ENCODE results near the gene PTCD2.

DNA sequence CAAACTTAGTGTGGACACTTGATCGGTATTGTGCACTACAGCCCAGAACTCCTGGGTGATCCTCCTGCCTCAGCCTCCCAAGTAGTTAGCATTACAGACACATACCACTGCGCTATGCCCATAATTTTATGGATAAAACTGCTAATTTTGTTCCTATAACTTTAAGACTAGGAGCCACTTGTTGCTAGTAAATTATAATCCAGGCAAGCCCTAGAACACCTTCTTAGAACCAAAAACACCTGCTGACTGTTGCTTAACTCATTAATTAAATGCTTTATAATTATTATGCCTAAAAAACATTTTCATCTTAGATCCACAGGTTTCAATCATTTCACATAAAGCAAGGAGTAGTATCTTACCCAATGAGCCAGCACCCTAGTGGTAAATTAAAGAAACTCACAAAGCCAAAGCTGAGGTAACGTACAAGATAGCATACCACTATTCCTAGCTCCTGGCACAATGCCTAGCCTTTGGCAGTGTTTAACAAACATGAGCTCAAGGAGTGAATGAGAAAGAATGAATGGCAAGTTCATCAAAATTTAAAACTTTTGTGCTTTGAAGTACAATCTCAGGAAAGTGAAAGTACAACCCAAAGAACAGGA, 5.5 kb upstream of the PTCD2 start:
- TF ChIP-seq, protein P1, sequence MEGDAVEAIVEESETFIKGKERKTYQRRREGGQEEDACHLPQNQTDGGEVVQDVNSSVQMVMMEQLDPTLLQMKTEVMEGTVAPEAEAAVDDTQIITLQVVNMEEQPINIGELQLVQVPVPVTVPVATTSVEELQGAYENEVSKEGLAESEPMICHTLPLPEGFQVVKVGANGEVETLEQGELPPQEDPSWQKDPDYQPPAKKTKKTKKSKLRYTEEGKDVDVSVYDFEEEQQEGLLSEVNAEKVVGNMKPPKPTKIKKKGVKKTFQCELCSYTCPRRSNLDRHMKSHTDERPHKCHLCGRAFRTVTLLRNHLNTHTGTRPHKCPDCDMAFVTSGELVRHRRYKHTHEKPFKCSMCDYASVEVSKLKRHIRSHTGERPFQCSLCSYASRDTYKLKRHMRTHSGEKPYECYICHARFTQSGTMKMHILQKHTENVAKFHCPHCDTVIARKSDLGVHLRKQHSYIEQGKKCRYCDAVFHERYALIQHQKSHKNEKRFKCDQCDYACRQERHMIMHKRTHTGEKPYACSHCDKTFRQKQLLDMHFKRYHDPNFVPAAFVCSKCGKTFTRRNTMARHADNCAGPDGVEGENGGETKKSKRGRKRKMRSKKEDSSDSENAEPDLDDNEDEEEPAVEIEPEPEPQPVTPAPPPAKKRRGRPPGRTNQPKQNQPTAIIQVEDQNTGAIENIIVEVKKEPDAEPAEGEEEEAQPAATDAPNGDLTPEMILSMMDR (tag by site-specific recombination; IDR thresholded peaks at IDR 0.05), result peak; percentile 27; the same call in 1 of the 2 replicates
- TF ChIP-seq, protein P2, sequence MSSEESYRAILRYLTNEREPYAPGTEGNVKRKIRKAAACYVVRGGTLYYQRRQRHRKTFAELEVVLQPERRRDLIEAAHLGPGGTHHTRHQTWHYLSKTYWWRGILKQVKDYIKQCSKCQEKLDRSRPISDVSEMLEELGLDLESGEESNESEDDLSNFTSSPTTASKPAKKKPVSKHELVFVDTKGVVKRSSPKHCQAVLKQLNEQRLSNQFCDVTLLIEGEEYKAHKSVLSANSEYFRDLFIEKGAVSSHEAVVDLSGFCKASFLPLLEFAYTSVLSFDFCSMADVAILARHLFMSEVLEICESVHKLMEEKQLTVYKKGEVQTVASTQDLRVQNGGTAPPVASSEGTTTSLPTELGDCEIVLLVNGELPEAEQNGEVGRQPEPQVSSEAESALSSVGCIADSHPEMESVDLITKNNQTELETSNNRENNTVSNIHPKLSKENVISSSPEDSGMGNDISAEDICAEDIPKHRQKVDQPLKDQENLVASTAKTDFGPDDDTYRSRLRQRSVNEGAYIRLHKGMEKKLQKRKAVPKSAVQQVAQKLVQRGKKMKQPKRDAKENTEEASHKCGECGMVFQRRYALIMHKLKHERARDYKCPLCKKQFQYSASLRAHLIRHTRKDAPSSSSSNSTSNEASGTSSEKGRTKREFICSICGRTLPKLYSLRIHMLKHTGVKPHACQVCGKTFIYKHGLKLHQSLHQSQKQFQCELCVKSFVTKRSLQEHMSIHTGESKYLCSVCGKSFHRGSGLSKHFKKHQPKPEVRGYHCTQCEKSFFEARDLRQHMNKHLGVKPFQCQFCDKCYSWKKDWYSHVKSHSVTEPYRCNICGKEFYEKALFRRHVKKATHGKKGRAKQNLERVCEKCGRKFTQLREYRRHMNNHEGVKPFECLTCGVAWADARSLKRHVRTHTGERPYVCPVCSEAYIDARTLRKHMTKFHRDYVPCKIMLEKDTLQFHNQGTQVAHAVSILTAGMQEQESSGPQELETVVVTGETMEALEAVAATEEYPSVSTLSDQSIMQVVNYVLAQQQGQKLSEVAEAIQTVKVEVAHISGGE (tag by site-specific recombination; conservative IDR thresholded peaks at IDR 0.05; ENCODE audit: low read depth), result no peak
- TF ChIP-seq KLF7 (tag by site-specific recombination; IDR thresholded peaks at IDR 0.05; ENCODE audit: borderline replicate concordance) (no peak), ZNF274 (IDR thresholded peaks at IDR 0.05; ENCODE audit: low read length) (no peak), ZNF274 (tag by site-specific recombination; IDR thresholded peaks at IDR 0.05; ENCODE audit: borderline replicate concordance) (no peak), ZNF555 (tag by site-specific recombination; conservative IDR thresholded peaks at IDR 0.05) (no peak), ZNF76 (tag by site-specific recombination; IDR thresholded peaks at IDR 0.05; ENCODE audit: borderline replicate concordance, low read depth) (no peak), ZNF830 (tag by site-specific recombination; IDR thresholded peaks at IDR 0.05; ENCODE audit: low read depth) (no peak), SETDB1 (IDR thresholded peaks at IDR 0.05; ENCODE audit: insufficient read length, low read length) (no peak)
- TF ChIP-seq, protein P3, sequence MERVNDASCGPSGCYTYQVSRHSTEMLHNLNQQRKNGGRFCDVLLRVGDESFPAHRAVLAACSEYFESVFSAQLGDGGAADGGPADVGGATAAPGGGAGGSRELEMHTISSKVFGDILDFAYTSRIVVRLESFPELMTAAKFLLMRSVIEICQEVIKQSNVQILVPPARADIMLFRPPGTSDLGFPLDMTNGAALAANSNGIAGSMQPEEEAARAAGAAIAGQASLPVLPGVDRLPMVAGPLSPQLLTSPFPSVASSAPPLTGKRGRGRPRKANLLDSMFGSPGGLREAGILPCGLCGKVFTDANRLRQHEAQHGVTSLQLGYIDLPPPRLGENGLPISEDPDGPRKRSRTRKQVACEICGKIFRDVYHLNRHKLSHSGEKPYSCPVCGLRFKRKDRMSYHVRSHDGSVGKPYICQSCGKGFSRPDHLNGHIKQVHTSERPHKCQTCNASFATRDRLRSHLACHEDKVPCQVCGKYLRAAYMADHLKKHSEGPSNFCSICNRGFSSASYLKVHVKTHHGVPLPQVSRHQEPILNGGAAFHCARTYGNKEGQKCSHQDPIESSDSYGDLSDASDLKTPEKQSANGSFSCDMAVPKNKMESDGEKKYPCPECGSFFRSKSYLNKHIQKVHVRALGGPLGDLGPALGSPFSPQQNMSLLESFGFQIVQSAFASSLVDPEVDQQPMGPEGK (tag by site-specific recombination; IDR thresholded peaks at IDR 0.05), result no peak

All from HEK293 (cell line).